Measurements from ENCODE around the gene PNMA8A.
"Not testable (repeated sequence)": the region's sequence is repeated elsewhere in the genome, so short reads cannot be mapped to it uniquely, and the experiment has no call there.

Gene PNMA8A, protein sequence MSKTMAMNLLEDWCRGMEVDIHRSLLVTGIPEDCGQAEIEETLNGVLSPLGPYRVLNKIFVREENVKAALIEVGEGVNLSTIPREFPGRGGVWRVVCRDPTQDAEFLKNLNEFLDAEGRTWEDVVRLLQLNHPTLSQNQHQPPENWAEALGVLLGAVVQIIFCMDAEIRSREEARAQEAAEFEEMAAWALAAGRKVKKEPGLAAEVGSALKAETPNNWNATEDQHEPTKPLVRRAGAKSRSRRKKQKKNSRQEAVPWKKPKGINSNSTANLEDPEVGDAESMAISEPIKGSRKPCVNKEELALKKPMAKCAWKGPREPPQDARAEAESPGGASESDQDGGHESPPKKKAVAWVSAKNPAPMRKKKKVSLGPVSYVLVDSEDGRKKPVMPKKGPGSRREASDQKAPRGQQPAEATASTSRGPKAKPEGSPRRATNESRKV

GRCh38 chr19:46471116-46471733 lies at the start of gene PNMA8A:
TSS of gene PNMA8A (minus strand) at chr19:46471563. CDS start at chr19:46471035, 528 bp downstream.
- no peak for FAIRE-seq

DNA sequence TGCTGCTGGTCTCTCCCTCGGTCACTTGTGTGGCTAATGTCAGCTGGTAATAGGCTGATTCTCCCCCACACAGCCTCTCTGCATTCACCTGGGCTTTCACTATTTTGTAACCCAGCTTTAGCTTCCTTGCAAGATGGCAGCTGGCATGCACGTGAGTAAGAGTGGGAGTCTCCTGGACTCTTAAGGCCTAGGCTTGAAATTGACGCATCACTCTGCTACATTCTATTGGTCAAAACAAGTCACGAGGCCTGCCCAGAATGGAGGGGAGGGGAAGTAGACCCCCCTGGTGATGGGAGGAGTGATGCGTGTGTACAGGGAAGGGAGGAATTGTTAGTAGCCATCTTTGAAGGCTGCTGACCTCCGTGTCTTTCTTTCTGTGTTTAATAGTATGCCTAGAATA lies 49.3 kb upstream of the PNMA8A start:
- no peak for FAIRE-seq

DNA sequence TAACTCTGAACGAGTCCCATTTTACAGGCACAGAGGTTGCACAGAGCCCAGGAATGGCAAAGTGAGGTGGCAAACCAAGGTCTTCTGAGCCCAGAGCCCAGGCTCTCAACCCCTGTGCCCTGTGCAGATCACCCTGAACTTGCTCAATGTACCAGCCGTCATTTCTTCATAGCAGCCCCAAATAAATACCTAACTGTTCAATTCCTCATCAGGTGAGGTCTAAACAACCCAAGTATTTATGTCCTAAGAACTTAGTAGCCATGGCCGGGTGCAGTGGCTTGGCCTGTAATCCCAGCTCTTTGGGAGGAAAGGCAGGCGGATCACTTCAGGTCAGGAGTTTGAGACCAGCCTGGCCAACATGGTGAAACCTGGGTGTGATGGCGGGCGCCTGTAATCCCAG lies 46.1 kb upstream of the PNMA8A start:
- no peak for FAIRE-seq

- FAIRE-seq, result no peak
Observed at GRCh38 chr19:46515879-46516350, 44.6 kb upstream of the PNMA8A start.

DNA sequence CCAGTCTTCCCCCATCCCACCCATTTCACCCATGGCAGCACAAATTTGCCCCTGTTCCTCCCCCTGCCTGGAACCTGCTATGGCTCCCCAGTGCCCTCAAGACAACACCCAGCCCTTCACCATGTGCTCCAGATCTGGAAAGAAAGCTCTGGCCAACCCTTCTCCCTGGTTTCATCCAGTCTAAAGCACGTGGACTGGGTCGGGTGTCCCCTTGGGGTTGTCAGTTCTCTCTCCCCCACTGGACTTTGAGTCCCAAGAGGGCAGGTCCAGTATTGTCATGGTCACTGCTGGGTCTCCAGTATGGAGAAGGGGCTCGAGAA lies 43.9 kb upstream of the PNMA8A start:
- no peak for FAIRE-seq

DNA sequence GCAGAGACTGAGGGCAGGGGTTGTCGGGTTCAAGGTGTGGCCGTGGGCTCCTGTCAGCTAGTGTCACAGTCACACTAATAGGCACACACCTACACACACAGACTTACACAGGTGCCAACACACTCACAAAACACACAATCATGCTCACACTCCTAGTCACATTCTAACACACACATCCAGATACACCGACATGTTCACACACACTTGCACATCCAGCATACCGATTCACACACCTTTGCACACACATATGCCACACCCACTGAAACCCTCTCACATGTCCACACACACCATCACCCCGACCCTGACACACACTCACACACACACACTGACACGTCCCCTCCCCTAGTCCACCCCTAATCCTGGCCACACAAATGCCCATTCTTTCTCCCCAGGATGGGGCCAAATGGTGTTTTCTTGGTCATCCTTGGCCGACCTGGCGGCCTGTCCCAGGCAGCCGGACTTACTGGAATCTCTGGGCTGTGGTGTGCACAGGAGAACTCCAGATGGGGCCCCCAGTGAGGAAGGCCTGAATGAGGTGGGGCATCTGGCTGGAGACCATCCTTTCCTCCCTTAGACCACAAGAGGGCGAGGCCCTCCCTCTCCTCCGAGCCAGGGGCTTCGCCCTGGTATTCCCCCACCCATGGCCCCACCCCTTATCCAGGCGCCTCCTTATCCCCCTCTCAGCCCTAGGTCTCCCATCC lies 43.4 kb upstream of the PNMA8A start:
- FAIRE-seq, result no peak

DNA sequence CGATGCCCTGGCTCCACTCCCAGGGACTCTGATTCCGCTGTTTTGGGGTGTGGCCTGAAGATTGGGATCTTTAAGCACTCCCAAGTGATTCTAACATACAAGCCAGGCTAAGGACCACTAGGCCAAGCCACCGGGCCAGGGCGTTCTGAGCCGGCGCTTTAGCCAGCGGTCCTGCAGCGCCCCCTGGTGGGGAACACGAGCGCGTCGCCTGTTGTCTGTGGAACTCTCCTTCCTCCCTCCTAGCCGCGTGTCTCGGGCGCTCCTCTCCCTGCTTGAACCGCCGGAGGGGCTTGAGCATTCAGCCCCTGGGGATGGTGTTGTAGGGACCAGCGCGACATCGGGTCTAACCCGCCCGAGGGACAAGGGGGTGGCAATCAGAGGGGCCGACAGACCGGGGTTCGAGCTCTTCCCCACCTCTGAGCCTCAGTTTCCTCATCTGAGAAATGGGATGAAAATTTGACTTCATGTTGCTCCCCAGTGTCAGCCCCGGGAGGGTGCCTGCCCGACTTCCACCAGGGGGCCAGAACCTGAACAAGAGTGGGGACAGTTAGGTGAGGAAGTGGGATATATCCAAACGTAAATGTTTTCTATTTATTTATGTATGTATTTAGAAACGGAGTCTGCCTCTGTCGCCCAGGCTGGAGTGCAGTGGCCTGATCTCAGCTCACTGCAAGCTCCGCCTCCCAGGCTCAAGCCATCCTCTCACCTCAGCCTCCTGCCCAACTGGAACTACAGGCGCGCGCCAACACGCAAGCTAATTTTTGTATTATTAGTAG lies 42.3 kb upstream of the PNMA8A start:
- FAIRE-seq, result no peak

DNA sequence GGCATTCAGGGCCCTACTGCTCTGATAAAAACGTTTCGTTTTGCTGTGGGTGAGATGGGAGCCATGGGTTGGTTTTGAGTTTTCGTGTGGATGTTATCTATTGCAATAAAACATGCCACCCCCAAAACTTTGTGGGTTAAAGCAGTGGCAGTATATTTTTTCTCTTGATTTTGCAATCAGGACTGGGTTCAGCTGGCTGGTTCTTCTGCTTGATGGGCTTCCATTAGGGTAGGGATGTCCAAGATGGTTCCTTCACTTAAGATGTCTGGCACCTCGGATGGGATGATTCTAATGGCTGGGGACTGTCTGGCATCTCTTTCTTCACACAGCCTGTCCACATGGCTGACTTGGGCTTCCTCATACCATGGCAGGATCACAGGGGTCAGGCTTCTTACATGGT lies 39.9 kb upstream of the PNMA8A start:
- no peak for FAIRE-seq

DNA sequence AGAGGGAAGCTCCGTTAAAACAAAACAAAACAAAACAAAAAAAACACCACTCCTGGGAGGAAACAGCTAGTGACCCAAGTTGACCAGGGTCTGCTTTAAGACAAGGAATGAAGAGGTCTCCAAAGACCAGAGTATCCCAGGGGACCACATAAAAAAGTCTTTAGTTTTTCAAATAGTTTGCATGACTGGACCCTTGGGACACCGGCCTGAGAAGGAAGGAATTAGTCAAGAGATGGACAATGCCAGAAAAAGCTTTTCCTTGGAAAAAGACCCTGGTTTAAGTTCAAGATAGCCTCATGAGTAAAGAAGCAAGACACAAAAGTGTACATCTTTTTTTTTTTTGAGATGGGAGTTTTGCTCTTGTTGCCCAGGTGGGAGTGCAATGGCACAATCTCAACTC lies 36.8 kb upstream of the PNMA8A start:
- FAIRE-seq, result no peak

DNA sequence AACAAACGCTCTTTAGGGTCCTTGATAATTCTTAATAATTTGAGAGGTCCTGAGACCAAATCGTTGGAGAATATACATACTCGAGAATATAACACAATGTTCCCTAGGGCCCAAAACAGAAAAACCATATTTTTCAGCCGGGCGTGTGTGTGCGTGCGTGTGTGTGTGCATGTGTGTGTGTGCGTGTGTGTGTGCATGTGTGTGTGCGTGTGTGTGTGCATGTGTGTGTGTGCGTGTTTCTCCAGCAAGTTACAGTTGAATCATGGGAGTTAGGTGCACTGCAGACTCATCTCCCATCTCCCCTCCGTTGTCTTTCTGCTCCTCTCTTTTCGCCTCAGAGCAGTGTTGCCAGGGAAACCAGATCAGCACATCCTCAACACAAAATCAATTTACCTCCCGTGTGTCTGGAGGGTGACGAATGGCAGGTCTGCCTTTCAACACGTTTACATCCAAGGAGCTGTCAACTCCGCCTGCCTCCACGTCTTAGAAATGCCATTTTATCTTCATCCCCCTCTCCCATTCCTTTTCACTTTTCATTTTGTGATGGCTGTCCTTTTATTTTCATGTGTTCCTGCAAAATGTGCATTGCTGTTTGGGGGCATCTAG lies 32.6 kb upstream of the PNMA8A start:
- FAIRE-seq, result no peak

GRCh38 chr19:46502891-46503290 lies 31.5 kb upstream of the PNMA8A start:
- FAIRE-seq, result no peak

DNA sequence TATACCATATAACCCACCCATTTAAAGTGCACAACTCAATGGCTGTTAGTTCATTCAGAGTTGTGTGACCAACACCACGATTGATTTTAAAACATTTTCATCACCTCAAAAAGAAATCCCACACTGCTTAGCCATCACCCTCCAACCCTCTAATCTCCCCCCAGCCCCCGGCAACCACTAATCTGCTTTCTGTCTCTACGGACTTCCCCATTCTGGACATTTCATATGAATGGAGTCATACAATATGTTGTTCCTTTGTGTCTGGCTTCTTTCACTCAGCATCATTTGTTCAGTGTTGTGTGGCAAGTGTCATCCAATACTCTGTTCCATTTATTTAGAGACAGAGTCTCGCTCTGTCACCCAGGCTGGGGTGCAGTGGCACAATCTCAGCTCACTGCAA lies 28.3 kb upstream of the PNMA8A start:
- FAIRE-seq, result no peak

- FAIRE-seq, result no peak
Observed at GRCh38 chr19:46497773-46498172, 26.4 kb upstream of the PNMA8A start.

DNA sequence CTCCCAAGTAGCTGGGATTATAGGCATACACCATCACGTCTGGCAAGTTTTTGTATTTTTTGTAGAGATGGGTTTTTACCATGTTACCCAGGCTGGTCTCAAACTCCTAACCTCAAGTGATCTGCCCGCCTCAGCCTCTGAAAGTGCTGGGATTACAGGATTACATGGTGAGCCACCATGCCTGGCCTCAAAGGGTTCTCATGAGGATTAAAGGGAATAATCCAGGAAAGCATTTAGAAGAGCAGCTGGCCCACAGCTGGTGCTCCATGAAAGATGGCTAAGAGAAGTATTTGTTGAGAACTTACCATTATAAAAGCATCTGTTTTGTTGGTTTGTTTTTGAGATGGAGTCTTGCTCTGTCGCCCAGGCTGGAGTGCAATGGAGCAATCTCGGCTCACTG lies 25.5 kb upstream of the PNMA8A start:
- FAIRE-seq, result not testable (repeated sequence)

- peak; percentile 21 for FAIRE-seq
Observed at GRCh38 chr19:46496304-46496703, 24.9 kb upstream of the PNMA8A start.

DNA sequence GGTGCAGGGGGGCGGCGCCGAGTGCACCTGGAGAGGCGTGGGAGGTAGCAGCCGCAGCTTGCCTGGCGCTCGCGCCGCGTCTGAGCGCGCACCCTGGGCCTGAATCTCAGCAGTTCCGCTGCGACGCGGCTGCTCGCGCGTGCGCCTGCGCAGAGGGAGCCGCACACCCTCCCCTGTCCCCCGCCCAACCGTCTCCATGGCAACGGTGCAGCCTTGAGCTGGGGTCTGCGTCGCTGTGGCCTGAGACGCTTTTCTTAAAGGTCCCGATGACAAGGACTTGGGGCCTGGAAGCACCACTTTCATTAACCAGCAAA lies 24.4 kb upstream of the PNMA8A start, which contains the start of gene PNMA8B:
Gene PNMA8B, minus strand, starts transcription at position 82 of the 314 bp plus-strand sequence. CDS start 402 bp downstream, outside the sequence.
- FAIRE-seq, result no peak

GRCh38 chr19:46494941-46495785 lies 23.8 kb upstream of the PNMA8A start:
- no peak for FAIRE-seq

- FAIRE-seq, result no peak
Observed at GRCh38 chr19:46494146-46494940, 23.0 kb upstream of the PNMA8A start.

- FAIRE-seq, result no peak
Observed at GRCh38 chr19:46493236-46494145, 22.1 kb upstream of the PNMA8A start.

- FAIRE-seq, result no peak
Observed at GRCh38 chr19:46492841-46493235, 21.5 kb upstream of the PNMA8A start.

Data from islet of Langerhans (tissue), 1 donor.